ENCODE results near the gene REL.

The REL gene

DNA sequence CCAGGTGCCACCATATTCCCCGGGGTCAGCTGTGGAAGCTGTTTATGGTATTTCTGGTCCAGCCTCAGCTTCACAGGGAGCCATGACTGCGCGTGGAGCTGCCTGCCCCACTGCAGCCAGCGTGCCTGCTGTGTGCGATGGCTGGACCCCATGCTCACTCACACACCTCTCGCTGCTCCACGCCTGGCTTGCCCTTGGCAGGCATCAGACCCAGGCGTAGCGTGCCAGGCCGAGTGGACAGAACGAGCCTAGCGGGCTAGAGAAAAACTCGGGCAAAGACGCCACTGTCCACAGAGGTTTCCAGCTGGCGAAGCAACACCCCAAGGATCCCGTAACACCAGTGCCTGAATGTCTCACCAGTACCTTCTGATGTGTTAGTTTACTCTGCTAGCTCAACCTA is 93.3 kb downstream of the REL start:
- Histone ChIP-seq H3K27ac (ENCODE audit: poor library complexity, severe bottlenecking) (no peak overlapping the region), H3K4me3 (ENCODE audit: severe bottlenecking) (no peak overlapping the region)

More for the DNA sequence above, 93.3 kb downstream of the REL start:
- TF ChIP-seq, protein P1, sequence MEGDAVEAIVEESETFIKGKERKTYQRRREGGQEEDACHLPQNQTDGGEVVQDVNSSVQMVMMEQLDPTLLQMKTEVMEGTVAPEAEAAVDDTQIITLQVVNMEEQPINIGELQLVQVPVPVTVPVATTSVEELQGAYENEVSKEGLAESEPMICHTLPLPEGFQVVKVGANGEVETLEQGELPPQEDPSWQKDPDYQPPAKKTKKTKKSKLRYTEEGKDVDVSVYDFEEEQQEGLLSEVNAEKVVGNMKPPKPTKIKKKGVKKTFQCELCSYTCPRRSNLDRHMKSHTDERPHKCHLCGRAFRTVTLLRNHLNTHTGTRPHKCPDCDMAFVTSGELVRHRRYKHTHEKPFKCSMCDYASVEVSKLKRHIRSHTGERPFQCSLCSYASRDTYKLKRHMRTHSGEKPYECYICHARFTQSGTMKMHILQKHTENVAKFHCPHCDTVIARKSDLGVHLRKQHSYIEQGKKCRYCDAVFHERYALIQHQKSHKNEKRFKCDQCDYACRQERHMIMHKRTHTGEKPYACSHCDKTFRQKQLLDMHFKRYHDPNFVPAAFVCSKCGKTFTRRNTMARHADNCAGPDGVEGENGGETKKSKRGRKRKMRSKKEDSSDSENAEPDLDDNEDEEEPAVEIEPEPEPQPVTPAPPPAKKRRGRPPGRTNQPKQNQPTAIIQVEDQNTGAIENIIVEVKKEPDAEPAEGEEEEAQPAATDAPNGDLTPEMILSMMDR (IDR thresholded peaks at IDR 0.05; ENCODE audit: poor library complexity, severe bottlenecking), result no peak
- H3K4me1 ChIP-seq (ENCODE audit: insufficient read depth, poor library complexity, severe bottlenecking), result peaks cover 4% of the 10 kb centered on the region
- no peaks in the 10 kb centered on the region for H3K9me3 ChIP-seq (ENCODE audit: severe bottlenecking)
- no peaks in the 10 kb centered on the region for H3K36me3 ChIP-seq (ENCODE audit: low read depth)
- DNase-seq (ENCODE audit: low spot score), result no peak
- no peaks in the 10 kb centered on the region for H3K27me3 ChIP-seq (ENCODE audit: insufficient read depth, poor library complexity, severe bottlenecking)
- ATAC-seq (ENCODE audit: low read depth), result no peak

Measured in RWPE2 (cell line).